Measurements from ENCODE around the gene BNC2. TPM values are rescaled to one million over a fixed set of nuclear protein-coding genes. Genes with fewer than 3 reads are reported as not detected.

Gene BNC2
- total RNA-seq, 2 donors from 2014 or later: not detected

DNA sequence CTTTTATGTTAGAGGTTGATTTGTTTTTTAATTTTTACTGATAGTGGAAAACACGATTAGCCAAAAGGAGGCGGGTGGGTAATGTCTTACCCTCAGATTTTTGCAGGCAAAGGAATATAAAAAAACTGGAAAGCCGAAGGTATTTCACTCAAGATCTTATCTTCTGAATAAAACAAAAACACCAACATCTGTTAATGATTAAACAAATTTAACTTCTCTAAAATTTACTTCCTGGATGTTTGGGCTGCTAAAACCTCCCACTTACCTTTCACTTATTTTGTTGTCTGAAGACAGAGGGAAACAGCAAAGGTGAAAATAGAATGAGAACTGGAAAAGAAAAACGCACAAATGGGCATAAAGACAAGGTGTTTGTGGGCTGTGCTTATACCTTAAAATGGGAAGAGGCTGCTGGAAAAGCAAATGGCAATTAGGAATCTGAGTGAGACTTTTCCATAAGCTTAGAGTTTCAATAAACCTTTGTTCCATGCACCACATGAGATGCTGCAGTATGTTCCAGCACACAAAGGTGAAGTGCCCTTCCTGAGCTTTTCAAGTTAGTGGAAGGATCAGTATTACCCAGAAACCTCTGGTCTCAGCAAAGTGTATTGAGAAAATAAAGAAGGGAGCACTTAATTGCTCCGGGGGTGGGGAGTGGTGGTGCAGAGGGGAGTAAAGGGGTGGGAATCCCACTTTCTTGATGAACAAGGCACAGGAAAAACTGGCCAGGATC, 298.3 kb downstream of the BNC2 start:
- no peaks in the 10 kb centered on the region for H3K27me3 Mint-ChIP-seq
- no peaks in the 10 kb centered on the region for H3K9me3 ChIP-seq (ENCODE audit: control insufficient read depth, low read length, poor library complexity, severe bottlenecking)
- no peak for DNase-seq
- ATAC-seq: no peak
- no peak overlapping the region for H3K27ac Mint-ChIP-seq
- H3K4me3 Mint-ChIP-seq: no peak overlapping the region
- H3K36me3 Mint-ChIP-seq (ENCODE audit: low read depth): no peaks in the 10 kb centered on the region
- no peaks in the 10 kb centered on the region for H3K4me1 Mint-ChIP-seq

DNA sequence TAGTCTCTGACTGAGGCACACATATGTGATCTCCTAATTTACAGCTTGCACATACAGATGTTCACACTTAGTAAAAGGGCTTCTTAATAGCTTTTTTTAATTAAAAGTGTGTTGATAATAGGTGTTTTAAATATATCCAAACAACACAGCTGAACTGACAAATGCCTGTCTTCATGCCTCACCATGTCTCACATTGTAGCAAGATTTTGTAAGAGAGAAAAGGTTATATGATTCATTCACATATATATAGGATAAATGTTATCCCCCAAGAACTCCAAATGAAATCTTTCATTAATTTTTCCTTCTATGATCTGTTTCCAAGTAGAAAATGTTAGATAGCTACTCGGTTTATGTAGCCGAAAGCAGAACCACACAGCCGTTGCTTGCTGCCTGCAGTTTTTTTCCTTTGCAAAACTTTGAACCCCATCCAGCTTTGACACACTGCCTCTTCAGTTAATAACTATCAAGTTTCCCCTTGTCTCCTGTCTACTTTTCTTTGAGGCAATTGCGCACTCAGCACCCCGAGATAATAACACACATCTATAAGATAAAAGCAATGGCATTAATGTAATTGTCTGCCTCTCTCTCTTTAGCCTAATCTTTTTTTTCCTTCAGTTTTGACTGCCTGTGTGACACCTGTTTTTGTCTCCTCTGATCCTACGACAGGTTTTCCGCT, 299.2 kb downstream of the BNC2 start:
- no peaks in the 10 kb centered on the region for H3K4me1 Mint-ChIP-seq
- DNase-seq: no peak

DNA sequence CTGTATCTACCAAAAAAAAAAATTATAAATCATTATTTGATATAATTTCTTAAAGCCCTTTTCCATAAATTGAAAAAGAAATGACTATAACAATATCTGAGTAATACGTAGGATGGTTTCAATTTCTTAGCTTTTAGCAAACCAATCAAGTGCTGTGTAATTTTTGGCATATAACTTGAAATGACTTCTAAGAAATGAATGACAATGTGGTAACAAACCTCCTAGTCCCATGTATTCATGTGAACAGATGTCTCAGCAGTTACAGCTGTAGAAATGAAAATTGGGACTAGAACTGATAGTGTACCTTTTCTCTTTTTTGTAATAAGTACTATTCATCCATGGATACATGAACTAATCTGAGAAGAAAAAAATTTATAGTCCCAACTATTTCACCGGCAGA, 307.0 kb downstream of the BNC2 start:
- DNase-seq: no peak
- no peaks in the 10 kb centered on the region for H3K4me1 Mint-ChIP-seq
- ATAC-seq: no peak
- no peaks in the 10 kb centered on the region for H3K27me3 Mint-ChIP-seq
- H3K9me3 ChIP-seq (ENCODE audit: control insufficient read depth, low read length, poor library complexity, severe bottlenecking): no peaks in the 10 kb centered on the region
- H3K27ac Mint-ChIP-seq: no peak overlapping the region
- no peak overlapping the region for H3K4me3 Mint-ChIP-seq
- H3K36me3 Mint-ChIP-seq (ENCODE audit: low read depth): no peaks in the 10 kb centered on the region

More for the DNA sequence above, 299.2 kb downstream of the BNC2 start:
- H3K27ac Mint-ChIP-seq: no peak overlapping the region
- no peak for ATAC-seq
- H3K4me3 Mint-ChIP-seq: no peak overlapping the region
- H3K9me3 ChIP-seq (ENCODE audit: control insufficient read depth, low read length, poor library complexity, severe bottlenecking): no peaks in the 10 kb centered on the region
- no peaks in the 10 kb centered on the region for H3K36me3 Mint-ChIP-seq (ENCODE audit: low read depth)
- H3K27me3 Mint-ChIP-seq: no peaks in the 10 kb centered on the region

DNA sequence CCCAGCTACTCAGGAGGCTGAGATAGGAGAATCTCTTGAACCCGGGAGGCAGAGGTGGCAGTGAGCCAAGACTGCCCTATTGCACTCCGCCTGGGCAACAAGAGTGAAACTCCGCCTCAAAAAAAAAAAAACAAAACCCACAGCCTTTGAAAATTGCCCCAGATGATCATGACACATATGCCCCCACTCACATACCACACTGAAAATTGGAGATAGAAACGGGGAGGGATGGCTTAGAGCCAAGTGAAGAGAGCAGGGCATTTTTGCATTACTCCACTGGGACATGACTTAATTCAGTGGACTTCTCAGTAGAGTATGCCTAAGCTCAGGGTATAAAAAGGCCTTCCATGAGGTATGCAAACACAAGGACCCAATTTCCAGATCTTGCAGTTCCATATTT, 309.3 kb downstream of the BNC2 start:
- Mint-ChIP-seq H3K4me3 (no peak overlapping the region), H3K27me3 (no peaks in the 10 kb centered on the region), H3K36me3 (ENCODE audit: low read depth) (no peaks in the 10 kb centered on the region), H3K4me1 (no peaks in the 10 kb centered on the region), H3K27ac (no peak overlapping the region)
- no peaks in the 10 kb centered on the region for H3K9me3 ChIP-seq (ENCODE audit: control insufficient read depth, low read length, poor library complexity, severe bottlenecking)
- ATAC-seq (no peak), DNase-seq (no peak)

DNA sequence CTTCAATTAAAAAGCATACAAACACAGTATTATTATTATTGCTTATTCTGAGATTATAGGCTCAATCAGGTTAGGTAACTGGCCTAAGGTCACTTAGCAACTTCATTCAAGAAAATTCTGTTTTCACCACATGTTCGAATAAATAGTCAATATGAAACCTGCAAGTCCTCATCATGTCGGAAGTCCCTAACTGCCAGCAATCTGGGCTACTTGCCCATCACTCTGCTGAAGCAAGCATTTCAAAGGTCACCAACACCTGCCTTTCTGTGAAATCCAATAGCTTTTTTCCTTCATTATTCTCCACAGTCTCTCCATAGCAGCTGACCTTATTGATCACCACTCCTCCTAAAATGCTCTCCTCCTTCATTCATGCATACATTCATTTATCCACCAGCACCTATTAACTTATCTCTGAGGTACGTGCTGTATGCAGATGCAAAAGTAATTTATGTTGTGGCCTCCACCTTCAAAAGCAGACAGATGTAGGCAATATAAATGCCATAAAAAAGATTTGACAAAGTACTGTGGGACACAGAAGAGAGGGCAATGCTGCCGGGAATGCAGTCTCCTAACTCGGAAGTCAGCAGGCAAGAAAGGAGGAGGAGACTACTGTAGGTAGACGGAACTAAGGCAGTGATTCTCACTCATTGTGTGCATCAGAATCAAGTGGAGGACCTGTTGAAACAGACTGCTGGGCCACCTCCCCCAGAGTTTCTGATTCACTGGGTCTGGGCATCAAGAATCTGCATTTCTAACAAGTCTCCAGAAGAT, 310.9 kb downstream of the BNC2 start:
- H3K27me3 Mint-ChIP-seq: no peaks in the 10 kb centered on the region
- H3K36me3 Mint-ChIP-seq (ENCODE audit: low read depth): no peaks in the 10 kb centered on the region
- H3K4me1 Mint-ChIP-seq: no peaks in the 10 kb centered on the region
- no peak overlapping the region for H3K4me3 Mint-ChIP-seq
- H3K27ac Mint-ChIP-seq: no peak overlapping the region
- ATAC-seq (no peak), DNase-seq (no peak)
- no peaks in the 10 kb centered on the region for H3K9me3 ChIP-seq (ENCODE audit: control insufficient read depth, low read length, poor library complexity, severe bottlenecking)

DNA sequence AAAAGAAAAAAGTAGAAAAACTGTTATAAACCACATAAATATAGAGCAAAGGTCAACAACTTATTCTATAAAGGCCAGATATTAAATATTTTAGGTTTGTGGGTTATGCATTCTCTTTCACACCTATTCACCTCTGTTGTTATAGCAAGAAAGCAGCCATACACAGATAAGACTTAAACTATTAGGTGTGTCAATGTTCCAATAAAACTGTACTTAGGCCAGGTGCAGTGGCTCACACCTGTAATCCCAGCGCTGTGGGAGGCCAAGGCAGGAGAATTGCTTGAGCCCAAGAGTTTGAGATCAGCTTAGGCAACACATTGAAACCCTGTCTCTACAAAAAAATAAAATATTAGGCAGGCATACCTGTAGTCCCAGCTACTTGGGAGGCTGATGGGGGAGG, 314.7 kb downstream of the BNC2 start:
- Mint-ChIP-seq H3K27me3 (no peaks in the 10 kb centered on the region), H3K4me3 (no peak overlapping the region), H3K36me3 (ENCODE audit: low read depth) (no peaks in the 10 kb centered on the region), H3K4me1 (no peaks in the 10 kb centered on the region), H3K27ac (no peak overlapping the region)
- no peak for ATAC-seq
- no peaks in the 10 kb centered on the region for H3K9me3 ChIP-seq (ENCODE audit: control insufficient read depth, low read length, poor library complexity, severe bottlenecking)
- DNase-seq: no peak

DNA sequence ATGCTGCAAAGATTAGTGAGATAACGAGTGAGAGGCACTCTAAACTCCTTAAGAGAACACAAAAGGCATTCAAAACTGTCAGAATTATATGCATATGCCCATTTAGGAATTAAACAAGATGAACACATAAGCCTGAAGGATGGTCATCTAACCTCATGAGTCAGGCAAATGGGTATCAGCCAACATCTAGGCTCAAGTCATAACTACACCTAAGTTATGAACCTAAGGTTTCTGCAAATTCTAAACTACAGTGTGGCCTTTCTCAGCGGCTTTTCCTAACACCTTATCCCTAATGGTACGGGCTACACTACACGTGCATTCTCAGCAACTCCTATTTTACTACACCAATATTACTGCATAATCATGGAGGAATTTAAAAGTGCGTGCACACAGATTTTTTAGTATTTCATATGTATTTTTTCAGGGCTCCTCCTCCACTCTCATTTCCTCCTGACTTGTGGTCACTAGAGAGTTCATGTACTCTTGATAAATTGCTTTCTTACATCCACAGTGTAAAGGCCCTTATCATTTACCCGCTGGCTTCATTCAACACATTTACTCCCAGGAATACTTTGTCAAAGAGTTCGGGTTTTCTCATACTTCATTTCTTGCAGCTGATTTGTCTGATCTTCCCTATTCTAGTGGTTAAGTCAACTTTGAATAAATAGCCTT, 316.5 kb downstream of the BNC2 start:
- no peak overlapping the region for H3K27ac Mint-ChIP-seq
- ATAC-seq (no peak), DNase-seq (no peak)
- H3K27me3 Mint-ChIP-seq: no peaks in the 10 kb centered on the region
- no peaks in the 10 kb centered on the region for H3K9me3 ChIP-seq (ENCODE audit: control insufficient read depth, low read length, poor library complexity, severe bottlenecking)
- no peaks in the 10 kb centered on the region for H3K36me3 Mint-ChIP-seq (ENCODE audit: low read depth)
- no peaks in the 10 kb centered on the region for H3K4me1 Mint-ChIP-seq
- H3K4me3 Mint-ChIP-seq: no peak overlapping the region

DNA sequence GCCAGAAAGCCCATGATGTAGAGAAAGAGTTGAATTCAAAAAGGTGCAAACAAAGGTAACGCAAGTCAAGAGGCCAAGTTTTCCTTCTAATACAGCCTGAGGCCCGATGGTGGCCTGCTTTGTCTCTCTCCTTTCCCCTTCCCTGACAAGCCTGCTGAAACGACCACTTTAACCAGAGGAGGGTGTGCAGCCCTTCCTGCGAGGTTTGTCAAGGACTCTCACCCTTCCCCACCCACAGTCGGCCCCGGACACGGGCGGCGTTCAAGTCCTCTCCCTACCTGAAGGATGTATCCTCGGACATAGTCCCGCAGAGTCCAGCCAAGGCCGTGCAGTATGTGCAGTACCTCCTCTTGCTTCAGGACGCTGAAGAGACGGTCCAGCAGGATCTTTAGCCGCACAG, 318.2 kb downstream of the BNC2 start:
- ATAC-seq: no peak
- no peak for DNase-seq
- H3K4me1 Mint-ChIP-seq: no peaks in the 10 kb centered on the region
- no peak overlapping the region for H3K4me3 Mint-ChIP-seq
- H3K9me3 ChIP-seq (ENCODE audit: control insufficient read depth, low read length, poor library complexity, severe bottlenecking): no peaks in the 10 kb centered on the region
- H3K27ac Mint-ChIP-seq: no peak overlapping the region
- H3K36me3 Mint-ChIP-seq (ENCODE audit: low read depth): no peaks in the 10 kb centered on the region
- H3K27me3 Mint-ChIP-seq: no peaks in the 10 kb centered on the region

DNA sequence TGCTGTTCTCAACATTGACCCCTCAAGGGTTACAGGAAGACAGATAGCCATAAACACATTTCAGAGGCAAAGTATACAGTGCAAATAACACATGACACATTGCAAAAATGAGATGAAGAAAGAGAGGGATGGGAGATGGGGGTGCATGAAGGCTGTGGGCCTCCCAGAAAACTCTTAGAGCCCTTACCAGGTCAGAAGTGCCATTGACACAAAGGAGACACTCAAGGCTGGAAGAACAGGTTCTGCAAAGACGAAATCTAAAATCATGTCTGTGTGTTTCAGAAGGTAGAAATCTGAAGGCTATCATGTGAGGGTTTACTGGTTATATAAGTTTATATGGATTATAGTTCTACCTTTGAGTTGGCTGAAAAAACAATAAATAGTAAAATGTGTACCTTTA, 318.8 kb downstream of the BNC2 start:
- Mint-ChIP-seq H3K27me3 (no peaks in the 10 kb centered on the region), H3K36me3 (ENCODE audit: low read depth) (no peaks in the 10 kb centered on the region), H3K4me3 (no peak overlapping the region), H3K27ac (no peak overlapping the region), H3K4me1 (no peaks in the 10 kb centered on the region)
- ATAC-seq: no peak
- H3K9me3 ChIP-seq (ENCODE audit: control insufficient read depth, low read length, poor library complexity, severe bottlenecking): no peaks in the 10 kb centered on the region
- no peak for DNase-seq

DNA sequence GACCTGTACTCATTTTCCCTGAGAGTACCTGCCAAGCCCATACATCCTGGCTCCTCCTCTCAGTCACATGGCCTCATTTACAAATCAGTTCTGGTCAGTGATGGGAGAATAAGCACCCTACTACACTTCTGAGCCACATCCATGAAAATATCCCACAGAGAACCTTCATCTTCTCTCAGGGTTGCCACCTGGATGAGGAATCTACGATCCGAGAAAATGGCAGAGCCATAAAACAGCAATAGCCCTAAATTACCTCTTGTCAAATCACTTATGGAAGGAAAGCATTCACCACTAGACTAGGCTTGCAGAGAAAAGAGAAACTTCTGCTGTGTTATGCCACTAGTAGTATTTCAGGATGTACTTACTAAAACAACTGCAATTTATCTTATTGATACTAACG, 324.8 kb downstream of the BNC2 start:
- Mint-ChIP-seq H3K4me3 (no peak overlapping the region), H3K27ac (no peak overlapping the region), H3K27me3 (no peaks in the 10 kb centered on the region), H3K4me1 (no peaks in the 10 kb centered on the region), H3K36me3 (ENCODE audit: low read depth) (no peaks in the 10 kb centered on the region)
- no peaks in the 10 kb centered on the region for H3K9me3 ChIP-seq (ENCODE audit: control insufficient read depth, low read length, poor library complexity, severe bottlenecking)
- no peak for DNase-seq
- ATAC-seq: no peak

DNA sequence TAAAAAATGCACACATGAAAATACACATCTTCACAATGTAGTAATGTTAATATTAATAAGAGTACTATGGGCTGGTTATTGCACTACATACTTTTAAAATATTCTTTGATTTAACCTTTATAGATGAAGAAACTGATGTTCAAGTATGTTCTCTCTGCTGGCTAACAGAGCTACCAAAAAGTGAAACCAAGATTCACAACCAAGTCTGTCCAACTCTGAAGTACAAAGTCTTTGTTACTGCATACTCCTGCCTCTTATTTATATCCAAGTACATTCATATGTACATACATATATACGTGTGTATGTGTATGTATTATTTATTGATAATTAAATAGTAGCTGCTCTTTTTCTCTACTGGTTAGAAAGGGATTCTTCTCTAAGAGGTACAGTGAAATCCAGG, 325.6 kb downstream of the BNC2 start:
- ATAC-seq (no peak), DNase-seq (no peak)
- H3K36me3 Mint-ChIP-seq (ENCODE audit: low read depth): no peaks in the 10 kb centered on the region
- no peaks in the 10 kb centered on the region for H3K27me3 Mint-ChIP-seq
- no peaks in the 10 kb centered on the region for H3K9me3 ChIP-seq (ENCODE audit: control insufficient read depth, low read length, poor library complexity, severe bottlenecking)
- no peak overlapping the region for H3K27ac Mint-ChIP-seq
- H3K4me1 Mint-ChIP-seq: no peaks in the 10 kb centered on the region
- no peak overlapping the region for H3K4me3 Mint-ChIP-seq

DNA sequence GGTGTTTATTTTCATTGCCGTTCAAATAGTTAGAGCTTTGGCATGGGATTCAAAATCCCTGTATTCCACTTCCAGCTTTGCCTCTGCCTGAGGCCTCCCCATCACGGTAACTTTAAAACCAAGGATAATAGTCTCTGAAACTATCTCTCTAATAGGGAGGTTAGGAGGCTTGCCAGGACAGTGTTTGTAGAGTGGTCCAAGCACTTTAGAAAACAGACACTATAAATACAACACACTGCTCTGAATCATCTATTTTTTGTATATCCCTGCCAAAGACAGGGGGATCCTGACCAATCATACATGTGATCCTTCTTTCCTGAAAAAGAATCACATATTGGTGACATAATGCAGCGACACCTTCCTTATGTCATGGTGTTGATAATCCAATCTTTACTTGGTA, 326.8 kb downstream of the BNC2 start:
- no peak overlapping the region for H3K27ac Mint-ChIP-seq
- H3K9me3 ChIP-seq (ENCODE audit: control insufficient read depth, low read length, poor library complexity, severe bottlenecking): no peaks in the 10 kb centered on the region
- no peaks in the 10 kb centered on the region for H3K27me3 Mint-ChIP-seq
- no peak for DNase-seq
- no peaks in the 10 kb centered on the region for H3K36me3 Mint-ChIP-seq (ENCODE audit: low read depth)
- ATAC-seq: no peak
- H3K4me3 Mint-ChIP-seq: no peak overlapping the region
- no peaks in the 10 kb centered on the region for H3K4me1 Mint-ChIP-seq

DNA sequence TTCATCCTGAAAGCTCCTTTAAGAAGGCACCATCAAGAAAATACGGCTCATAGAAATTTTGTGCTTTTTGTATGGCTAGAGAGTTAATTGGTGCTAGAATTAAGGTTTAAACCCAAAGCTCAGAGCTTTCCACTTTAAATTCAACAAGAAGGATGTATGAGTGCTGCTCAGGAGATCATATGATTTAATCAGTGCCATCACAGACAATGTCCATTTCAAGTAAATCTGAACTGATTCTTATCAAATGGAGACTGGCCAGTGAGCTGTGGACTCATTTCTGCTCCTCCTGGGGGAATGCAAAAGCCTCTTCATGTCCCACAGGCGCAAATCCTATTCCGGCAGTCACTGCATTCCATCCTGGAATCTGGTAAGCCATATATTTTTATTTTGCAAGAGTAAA, 327.2 kb downstream of the BNC2 start:
- H3K4me1 Mint-ChIP-seq: no peaks in the 10 kb centered on the region
- H3K27me3 Mint-ChIP-seq: no peaks in the 10 kb centered on the region
- H3K9me3 ChIP-seq (ENCODE audit: control insufficient read depth, low read length, poor library complexity, severe bottlenecking): no peaks in the 10 kb centered on the region
- ATAC-seq: no peak
- H3K4me3 Mint-ChIP-seq: no peak overlapping the region
- no peak overlapping the region for H3K27ac Mint-ChIP-seq
- no peak for DNase-seq
- H3K36me3 Mint-ChIP-seq (ENCODE audit: low read depth): no peaks in the 10 kb centered on the region

All from T-helper 17 cell (primary cell).